Effector CD4-positive, alpha-beta T cell (primary cell): ENCODE data around the gene GNB1.
"Not testable (repeated sequence)": the region's sequence is repeated elsewhere in the genome, so short reads cannot be mapped to it uniquely, and the experiment has no call there.

ENCODE experiments used
- DNase-seq: peaks from one replicate; pipeline ENCODE4 v3.0.0-alpha.2; 2020

The GNB1 gene

GRCh38 chr1:1889847-1890505 lies 911 bp downstream of the GNB1 start:
- DNase-seq = peak; percentile 25

GRCh38 chr1:1889090-1889750 lies 1.7 kb downstream of the GNB1 start:
- no peak for DNase-seq

GRCh38 chr1:1883890-1884289 lies 7.0 kb downstream of the GNB1 start:
- not testable (repeated sequence) for DNase-seq

GRCh38 chr1:1883092-1883873 lies 7.6 kb downstream of the GNB1 start:
- DNase-seq = no peak

GRCh38 chr1:1881727-1882126 lies 9.2 kb downstream of the GNB1 start:
- no peak for DNase-seq

- DNase-seq = no peak
Observed at GRCh38 chr1:1880617-1881312, 10.1 kb downstream of the GNB1 start.

- no peak for DNase-seq
Observed at GRCh38 chr1:1879942-1880341, 10.9 kb downstream of the GNB1 start.

GRCh38 chr1:1877865-1878436 lies 12.9 kb downstream of the GNB1 start:
- DNase-seq = no peak

GRCh38 chr1:1876335-1876930 lies 14.5 kb downstream of the GNB1 start:
- DNase-seq = no peak

GRCh38 chr1:1875932-1876331 lies 15.0 kb downstream of the GNB1 start:
- DNase-seq = no peak

GRCh38 chr1:1874901-1875300 lies 16.0 kb downstream of the GNB1 start:
- DNase-seq = no peak

GRCh38 chr1:1873186-1873585 lies 17.7 kb downstream of the GNB1 start:
- no peak for DNase-seq

GRCh38 chr1:1872329-1872994 lies 18.4 kb downstream of the GNB1 start:
- DNase-seq = no peak

GRCh38 chr1:1869469-1869868 lies 21.4 kb downstream of the GNB1 start:
- no peak for DNase-seq

GRCh38 chr1:1867164-1867563 lies 23.7 kb downstream of the GNB1 start:
- DNase-seq = no peak

- no peak for DNase-seq
Observed at GRCh38 chr1:1862905-1863547, 27.9 kb downstream of the GNB1 start.

GRCh38 chr1:1861761-1862310 lies 29.1 kb downstream of the GNB1 start:
- DNase-seq = not testable (repeated sequence)

GRCh38 chr1:1861339-1861730 lies 29.6 kb downstream of the GNB1 start:
- no peak for DNase-seq

- DNase-seq = not testable (repeated sequence)
Observed at GRCh38 chr1:1859970-1860697, 30.8 kb downstream of the GNB1 start.

GRCh38 chr1:1858382-1859086 lies 32.4 kb downstream of the GNB1 start:
- DNase-seq = peak; percentile 12
